ENCODE results near the gene SEMA4C. TPM values are rescaled to one million over a fixed set of nuclear protein-coding genes. Genes with fewer than 3 reads are reported as not detected.
A peak's percentile ranks its signal among the peaks of the same experiment; 100 is the strongest.

SEMA4C gene
- total RNA-seq, 4 donors from 2014 or later = 23.5 to 42.7 (median 30.2) TPM

DNA sequence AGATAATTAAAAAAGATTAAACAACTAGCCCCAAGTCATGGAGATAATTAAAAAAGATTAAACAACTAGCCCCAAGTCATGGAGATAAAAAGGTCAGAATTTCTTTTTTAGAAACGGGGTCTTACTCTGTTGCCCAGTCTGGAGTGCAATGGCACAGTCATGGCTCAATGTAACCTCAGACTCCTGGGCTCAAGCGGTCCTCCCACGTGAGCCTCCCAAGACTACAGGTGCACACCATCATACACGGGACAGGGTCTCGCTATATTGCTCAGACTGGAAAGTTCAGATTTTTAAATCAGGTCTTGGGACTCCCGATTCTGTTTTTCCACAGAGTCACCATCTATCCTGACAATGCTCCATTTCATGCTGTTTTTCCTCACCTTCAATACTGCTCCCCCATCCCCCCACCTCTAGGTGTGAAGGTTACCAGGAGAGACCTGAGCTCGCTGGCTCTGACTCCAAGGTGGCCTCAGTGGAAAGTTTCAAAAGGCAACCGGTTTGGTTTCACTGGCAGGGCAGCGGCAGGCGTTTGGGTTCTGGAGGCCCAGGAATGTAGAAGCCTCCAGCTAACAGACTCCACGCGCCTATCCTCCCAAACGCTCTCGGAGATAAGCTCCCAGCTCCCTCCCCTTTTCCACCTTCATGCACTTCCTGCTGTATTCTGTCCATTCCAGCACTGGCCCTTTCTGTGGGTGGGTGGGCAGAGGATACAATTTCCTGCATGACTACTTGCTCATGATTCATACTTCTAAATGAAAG is 2.9 kb upstream of the SEMA4C start:
- DNase-seq (ENCODE audit: low spot score in 2 of 2) = no peak
- no peak overlapping the region for H3K4me3 ChIP-seq (ENCODE audit: low read depth, poor library complexity, severe bottlenecking)
- TF ChIP-seq, protein P1, sequence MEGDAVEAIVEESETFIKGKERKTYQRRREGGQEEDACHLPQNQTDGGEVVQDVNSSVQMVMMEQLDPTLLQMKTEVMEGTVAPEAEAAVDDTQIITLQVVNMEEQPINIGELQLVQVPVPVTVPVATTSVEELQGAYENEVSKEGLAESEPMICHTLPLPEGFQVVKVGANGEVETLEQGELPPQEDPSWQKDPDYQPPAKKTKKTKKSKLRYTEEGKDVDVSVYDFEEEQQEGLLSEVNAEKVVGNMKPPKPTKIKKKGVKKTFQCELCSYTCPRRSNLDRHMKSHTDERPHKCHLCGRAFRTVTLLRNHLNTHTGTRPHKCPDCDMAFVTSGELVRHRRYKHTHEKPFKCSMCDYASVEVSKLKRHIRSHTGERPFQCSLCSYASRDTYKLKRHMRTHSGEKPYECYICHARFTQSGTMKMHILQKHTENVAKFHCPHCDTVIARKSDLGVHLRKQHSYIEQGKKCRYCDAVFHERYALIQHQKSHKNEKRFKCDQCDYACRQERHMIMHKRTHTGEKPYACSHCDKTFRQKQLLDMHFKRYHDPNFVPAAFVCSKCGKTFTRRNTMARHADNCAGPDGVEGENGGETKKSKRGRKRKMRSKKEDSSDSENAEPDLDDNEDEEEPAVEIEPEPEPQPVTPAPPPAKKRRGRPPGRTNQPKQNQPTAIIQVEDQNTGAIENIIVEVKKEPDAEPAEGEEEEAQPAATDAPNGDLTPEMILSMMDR (IDR thresholded peaks at IDR 0.05) = no peak
- no peak for TF ChIP-seq POLR2A (IDR thresholded peaks at IDR 0.05)
- WGBS, 2 donors = 60 to 72% methylated on average over 14 of the region's 14 CpGs
- intact Hi-C loops (cut with DNase I; ENCODE audit: low total_unique reads) = no loop called here

DNA sequence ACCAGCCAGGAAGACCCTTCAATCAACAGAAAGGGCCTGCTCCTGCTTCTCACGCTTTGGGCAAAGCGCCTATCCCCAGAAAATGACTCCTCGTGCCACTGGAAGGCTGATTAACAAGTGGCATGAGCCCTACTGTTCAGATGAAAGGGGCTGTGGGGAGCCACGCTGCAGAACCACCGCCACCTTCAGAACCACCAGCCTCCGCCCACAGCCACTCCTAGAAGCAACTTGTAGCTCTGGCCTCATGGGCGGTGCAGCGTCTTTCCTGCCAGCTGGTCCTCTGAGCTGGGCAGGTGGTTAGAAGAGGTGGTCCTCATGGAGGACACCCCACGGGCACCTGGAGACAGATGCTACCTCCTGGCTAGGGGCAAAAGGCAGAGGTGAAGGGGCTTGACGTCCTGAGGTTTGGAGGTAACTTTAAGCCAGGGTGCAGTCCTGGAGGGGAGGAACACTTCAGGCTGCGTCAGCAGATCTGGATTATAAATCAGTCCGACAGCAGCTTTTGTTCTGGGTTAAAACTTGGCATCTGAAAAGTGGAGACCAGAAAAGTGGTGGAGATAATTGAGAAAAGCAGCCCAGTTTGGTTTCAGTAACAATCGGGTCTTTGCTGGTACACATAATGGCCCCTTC is 861 bp upstream of the SEMA4C start:
- 3 to 8% methylated on average over 13 of the region's 13 CpGs for WGBS, 2 donors
- H3K4me3 ChIP-seq (ENCODE audit: low read depth, poor library complexity, severe bottlenecking) = no peak overlapping the region
- TF ChIP-seq POLR2A (IDR thresholded peaks at IDR 0.05) = no peak
- TF ChIP-seq, protein P1 (IDR thresholded peaks at IDR 0.05) = no peak
- intact Hi-C loops (cut with DNase I; ENCODE audit: low total_unique reads) = no loop called here
- peak; percentile 68 to 93 for DNase-seq (ENCODE audit: low spot score in 2 of 2)

DNA sequence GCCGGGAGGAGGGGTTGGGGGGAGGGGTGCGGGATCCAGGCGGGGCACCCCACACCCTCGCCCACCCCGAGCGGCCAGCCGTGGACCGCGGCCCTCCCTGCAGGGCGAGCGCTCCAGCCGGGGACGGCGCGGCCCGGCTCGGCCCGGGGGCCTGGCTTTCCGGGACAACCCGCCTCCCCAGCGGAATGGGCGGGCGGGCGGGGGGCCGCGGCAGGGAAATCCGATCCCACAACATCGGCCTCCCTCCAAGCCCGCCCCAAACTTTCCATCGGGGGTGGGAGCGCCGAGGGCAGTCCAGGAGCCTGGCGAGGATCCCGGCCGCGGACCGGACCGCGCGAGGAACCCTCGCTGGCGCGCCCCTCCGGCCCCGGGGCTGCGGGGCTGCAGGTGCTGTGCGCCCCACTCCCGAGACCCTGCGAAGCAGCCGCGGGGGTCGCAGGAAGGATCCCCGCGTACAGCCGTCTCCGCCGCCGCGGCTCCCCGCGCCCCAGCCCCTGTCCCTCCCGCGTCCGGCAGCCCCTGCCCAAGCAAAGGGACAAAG is 529 bp downstream of the SEMA4C start:
- TF ChIP-seq, protein P1 (IDR thresholded peaks at IDR 0.05) = no peak
- no peak for TF ChIP-seq POLR2A (IDR thresholded peaks at IDR 0.05)
- peak overlapping the region; percentile 74 for H3K4me3 ChIP-seq (ENCODE audit: low read depth, poor library complexity, severe bottlenecking)
- peak; percentile 51 to 94 for DNase-seq (ENCODE audit: low spot score in 2 of 2)
- WGBS, 2 donors = 0% methylated on average over 50 of the region's 64 CpGs; no CpG with 5 or more reads in 1 of the 2 donors
- intact Hi-C loops (cut with DNase I; ENCODE audit: low total_unique reads) = no loop called here

DNA sequence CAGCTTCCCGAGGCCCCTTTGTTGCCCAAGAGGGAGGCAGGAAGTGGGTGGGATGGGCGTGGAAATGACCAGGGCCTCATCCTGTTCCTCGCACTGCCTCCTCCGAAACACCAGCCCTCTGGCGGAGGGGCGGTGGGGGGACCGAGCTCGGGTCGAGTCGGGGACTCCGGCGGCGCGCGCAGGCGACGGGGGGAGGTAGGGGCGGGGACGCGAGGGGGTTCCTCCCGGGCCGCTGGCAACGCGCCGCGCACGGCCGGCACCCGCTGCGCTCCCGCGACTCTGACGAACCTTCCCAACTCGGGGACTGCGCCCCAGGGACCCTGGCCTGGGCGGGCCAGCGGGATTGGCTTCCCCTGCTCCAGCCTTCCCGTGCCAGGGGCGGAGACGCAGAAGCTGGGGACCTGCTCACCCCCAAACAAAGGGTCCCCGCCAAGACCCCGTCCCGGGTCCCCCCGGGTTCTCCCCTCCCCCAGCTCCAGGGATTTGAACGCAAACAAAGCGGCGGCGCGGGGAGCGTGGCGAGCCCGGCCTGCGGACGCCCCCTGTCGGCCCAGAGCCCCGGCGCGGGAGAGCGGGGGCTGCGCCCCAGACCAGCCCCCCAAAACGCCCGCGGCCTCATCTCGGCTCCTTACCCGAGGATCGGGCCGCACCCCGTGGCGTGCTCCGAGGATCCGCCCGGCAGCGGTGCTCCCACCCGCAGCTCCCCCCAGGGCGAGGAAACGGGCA is 1.2 kb downstream of the SEMA4C start:
- no peak for TF ChIP-seq POLR2A (IDR thresholded peaks at IDR 0.05)
- TF ChIP-seq, protein P1 (IDR thresholded peaks at IDR 0.05) = no peak
- WGBS, 2 donors = 0 to 3% methylated on average over 19 to 20 of the region's 76 CpGs
- peak; percentile 88 to 98 for DNase-seq (ENCODE audit: low spot score in 2 of 2)
- intact Hi-C loops (cut with DNase I; ENCODE audit: low total_unique reads) = no loop called here
- H3K4me3 ChIP-seq (ENCODE audit: low read depth, poor library complexity, severe bottlenecking) = peak overlapping the region; percentile 74

DNA sequence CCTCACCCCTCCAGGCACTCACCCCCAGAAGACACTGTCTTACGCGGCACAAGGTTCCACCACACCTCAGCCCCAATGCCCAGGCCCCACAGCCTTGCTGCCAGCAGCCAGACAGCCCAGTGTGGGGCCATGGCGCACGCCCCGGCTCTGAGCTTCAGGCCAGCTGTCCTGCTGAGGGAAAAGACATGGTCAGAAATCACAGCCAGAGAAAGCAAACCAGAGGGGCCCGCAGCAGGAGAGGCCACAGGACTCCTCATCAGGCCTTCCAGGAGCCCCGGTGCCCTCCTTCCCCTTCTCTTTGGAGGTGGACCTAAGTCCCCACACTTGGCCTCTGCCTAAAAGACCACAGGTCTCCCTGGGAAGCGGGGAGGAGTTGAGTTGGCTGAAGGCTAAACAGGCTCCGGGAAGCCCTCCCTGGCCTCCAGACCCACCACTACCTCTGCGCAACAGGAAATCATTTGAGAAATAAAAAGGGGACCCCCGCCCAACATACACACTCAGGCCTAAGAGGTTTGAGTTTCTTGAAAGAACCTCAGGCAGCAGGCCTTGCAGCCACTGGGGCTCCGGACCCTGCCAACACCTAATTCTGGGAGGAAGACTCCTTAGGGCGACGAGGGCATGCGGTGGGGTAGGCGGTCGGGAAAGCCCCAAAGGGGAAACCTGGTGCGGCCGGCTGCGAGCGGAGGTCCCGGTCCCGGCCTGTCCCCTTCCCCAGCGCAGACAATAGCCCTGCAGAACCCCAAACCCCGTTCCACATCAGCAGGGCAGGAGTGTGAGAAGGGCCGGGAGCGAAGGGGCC is 1.9 kb downstream of the SEMA4C start:
- no peak for DNase-seq (ENCODE audit: low spot score in 2 of 2)
- intact Hi-C loops (cut with DNase I; ENCODE audit: low total_unique reads) = no loop called here

More for the DNA sequence above, 1.9 kb downstream of the SEMA4C start:
- H3K4me3 ChIP-seq (ENCODE audit: low read depth, poor library complexity, severe bottlenecking) = peak overlapping the region; percentile 74
- TF ChIP-seq, protein P1 (IDR thresholded peaks at IDR 0.05) = no peak
- no peak for TF ChIP-seq POLR2A (IDR thresholded peaks at IDR 0.05)
- 8 to 13% methylated on average over 26 to 27 of the region's 27 CpGs for WGBS, 2 donors

All from lower leg skin (tissue), 4 donors.